GM13976 (cell line): ENCODE data around the gene C6orf47.

Source experiments
- DNase-seq: peaks from one replicate; pipeline ENCODE4 v3.0.0; 2012; ENCODE audit warnings: low spot score
- CTCF ChIP-seq: IDR thresholded peaks from 2 replicates; pipeline ENCODE4 v1.5.1; 2012; ENCODE audit warnings: borderline replicate concordance, mild to moderate bottlenecking; ENCODE audit not compliant: insufficient read depth; ENCODE audit errors: extremely low read depth, missing control alignments, control extremely low read depth
- in situ Hi-C: fragments of 300-500 bp; cut with MboI; formaldehyde crosslinking; loops from one replicate; pipeline ENCODE4 v1.12.0; 2022; ENCODE audit warnings: low sequenced_read_pairs, mixed read lengths, inconsistent platforms; ENCODE audit not compliant: unreplicated experiment

Gene C6orf47

GRCh38 chr6:31677955-31678354, 17.4 kb upstream of the C6orf47 start:
- in situ Hi-C loops, result no loop called here
- TF ChIP-seq CTCF, result no peak
- DNase-seq, result no peak

DNA sequence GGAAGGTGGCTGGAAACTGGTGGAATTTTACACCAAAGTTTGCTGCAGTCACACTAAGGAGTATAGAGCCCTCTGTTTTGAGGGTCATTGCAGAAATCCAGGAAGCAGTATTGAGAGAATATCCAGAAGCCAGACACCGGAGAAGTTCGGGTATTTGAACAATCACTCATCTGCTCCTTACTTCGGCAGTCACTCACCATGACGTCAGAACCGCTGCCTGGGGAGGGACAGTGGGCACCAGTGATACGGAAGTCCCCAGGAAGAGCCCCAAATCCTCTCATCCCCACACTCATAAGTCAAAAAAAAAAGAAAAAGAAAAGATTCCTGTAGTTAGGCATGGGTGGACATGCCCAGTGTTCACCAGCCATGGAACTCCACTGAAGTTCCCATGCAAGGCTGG, 16.3 kb upstream of the C6orf47 start:
- in situ Hi-C loops, result no loop called here
- no peak for TF ChIP-seq CTCF
- no peak for DNase-seq

GRCh38 chr6:31676322-31676903, 15.8 kb upstream of the C6orf47 start:
- TF ChIP-seq CTCF, result no peak
- in situ Hi-C loops, result no loop called here

DNA sequence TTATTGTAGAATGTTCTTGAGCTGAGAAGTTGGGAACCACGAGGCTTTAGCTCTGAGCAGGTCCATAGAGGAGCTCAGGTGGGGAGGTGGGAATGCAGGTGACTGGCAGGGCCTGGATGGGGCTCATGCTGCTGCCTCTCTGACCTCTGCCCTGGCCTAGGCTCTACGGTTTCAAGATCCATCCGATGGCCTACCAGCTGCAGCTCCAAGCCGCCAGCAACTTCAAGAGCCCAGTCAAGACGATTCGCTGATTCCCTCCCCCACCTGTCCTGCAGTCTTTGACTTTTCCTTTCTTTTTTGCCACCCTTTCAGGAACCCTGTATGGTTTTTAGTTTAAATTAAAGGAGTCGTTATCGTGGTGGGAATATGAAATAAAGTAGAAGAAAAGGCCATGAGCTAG, 9.1 kb upstream of the C6orf47 start, which contains the start of gene LY6G5B:
Gene LY6G5B (plus strand): TSS at position 301 of the 400 bp plus-strand sequence. CDS start 975 bp downstream, outside the sequence.
- no peak for TF ChIP-seq CTCF
- in situ Hi-C loops, result no loop called here
- no peak for DNase-seq

More at GRCh38 chr6:31676322-31676903, 15.8 kb upstream of the C6orf47 start:
- no peak for DNase-seq

- in situ Hi-C loops, result no loop called here
- DNase-seq, result no peak
- TF ChIP-seq CTCF, result no peak
Measured at GRCh38 chr6:31666337-31666965, 5.9 kb upstream of the C6orf47 start.

- no peak for TF ChIP-seq CTCF
- peak; percentile 98 for DNase-seq
- in situ Hi-C loops, result no loop called here
Measured at GRCh38 chr6:31665501-31666336, 5.1 kb upstream of the C6orf47 start, which contains the start of gene CSNK2B. Gene CSNK2B (plus strand): TSS chr6:31666080. CDS start chr6:31666832, 752 bp downstream.
